OCI-LY7 (cell line): Measurements from ENCODE around the gene TPPP3.

ENCODE experiments used
- CTCF ChIP-seq: fragments of 200-600 bp; sonication (generic); conservative IDR thresholded peaks from 2 replicates; pipeline ENCODE4 v1.5.1; 2014; ENCODE audit warnings: mild to moderate bottlenecking, antibody characterized with exemption, low read length, moderate library complexity, mixed read lengths
- EZH2phosphoT487 ChIP-seq: fragments of 200-600 bp; sonication (generic); IDR thresholded peaks from 2 replicates; pipeline ENCODE4 v1.6.1; 2018; ENCODE audit warnings: low read depth, borderline replicate concordance, mild to moderate bottlenecking, mixed run types, antibody characterized with exemption, low read length, moderate library complexity, mixed read lengths

GRCh38 chr16:67436640-67437193 is 43.4 kb upstream of the TPPP3 start:
- TF ChIP-seq CTCF (no peak), EZH2phosphoT487 (no peak)
